GM19193 (cell line): ENCODE measurements around the gene PRKN.

Source experiments
- POLR2A ChIP-seq: IDR thresholded peaks from 4 replicates; pipeline ENCODE4 v1.6.1; 2011; ENCODE audit not compliant: insufficient read depth, insufficient read length; ENCODE audit errors: extremely low read depth

Gene PRKN

GRCh38 chr6:161429921-161430490 is 1297.6 kb downstream of the PRKN start:
- TF ChIP-seq POLR2A: no peak

DNA sequence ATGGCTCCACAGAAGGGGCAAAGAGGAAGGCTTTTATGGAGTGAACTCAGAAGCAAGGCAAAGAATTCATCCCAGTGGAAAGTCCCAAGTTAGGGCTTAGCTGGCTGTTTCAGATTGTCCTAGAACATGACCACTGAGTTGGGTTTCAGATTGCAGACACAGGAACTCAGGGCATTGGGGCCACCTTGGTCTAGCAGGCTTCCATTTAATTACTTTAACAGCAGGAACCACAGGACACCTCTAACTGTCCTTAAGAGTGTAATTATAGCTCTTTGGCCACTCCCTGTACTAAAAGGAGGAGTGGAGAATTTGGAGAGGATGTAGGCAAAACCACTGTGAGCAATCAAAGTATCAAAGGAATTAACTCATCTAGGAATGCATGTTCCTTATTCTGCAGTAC is 1303.1 kb downstream of the PRKN start:
- no peak for TF ChIP-seq POLR2A

DNA sequence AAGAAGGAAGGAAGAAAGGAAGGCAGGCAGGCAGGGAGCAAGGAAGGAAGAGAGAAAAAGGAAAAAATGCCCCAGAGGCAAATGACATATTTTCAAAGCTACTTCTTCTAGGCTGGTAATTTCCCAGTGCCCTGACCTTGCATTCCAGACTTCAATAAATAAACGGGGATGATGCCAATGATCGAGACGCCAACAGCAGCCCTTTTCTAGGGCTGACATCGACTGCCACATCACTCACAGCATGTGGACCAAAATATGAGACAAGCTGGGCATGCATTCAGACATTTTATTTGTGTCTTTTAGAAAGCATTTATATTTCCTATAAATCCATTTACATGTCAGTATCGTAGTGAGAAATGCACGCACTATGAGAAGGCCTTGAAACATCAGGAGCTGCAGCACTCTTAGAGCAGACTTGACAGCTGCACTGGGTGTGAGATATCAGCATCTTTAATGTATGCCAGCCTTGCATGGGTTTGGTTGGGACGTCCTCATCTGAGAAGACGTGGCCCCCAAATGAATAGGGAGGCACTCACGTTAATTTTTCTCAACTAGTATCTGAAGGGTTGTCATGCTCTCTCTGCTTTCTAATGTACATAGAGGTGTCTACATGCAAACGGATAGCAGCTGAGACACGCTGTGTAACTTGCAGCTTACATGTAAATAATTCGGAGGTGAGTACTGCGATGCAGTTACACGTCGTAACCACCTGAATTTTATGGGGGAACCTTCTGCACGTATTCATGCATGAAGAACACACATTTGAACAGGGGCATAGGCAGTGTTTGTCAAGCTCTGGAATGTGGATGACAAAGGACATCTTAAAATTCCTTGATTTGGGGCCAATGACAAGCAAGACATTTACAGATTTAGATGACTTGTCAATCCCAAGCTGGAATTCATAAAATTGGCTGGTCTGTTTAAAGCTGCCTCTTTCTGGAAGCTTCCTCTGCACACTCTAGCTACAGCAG is 1304.6 kb downstream of the PRKN start:
- no peak for TF ChIP-seq POLR2A

DNA sequence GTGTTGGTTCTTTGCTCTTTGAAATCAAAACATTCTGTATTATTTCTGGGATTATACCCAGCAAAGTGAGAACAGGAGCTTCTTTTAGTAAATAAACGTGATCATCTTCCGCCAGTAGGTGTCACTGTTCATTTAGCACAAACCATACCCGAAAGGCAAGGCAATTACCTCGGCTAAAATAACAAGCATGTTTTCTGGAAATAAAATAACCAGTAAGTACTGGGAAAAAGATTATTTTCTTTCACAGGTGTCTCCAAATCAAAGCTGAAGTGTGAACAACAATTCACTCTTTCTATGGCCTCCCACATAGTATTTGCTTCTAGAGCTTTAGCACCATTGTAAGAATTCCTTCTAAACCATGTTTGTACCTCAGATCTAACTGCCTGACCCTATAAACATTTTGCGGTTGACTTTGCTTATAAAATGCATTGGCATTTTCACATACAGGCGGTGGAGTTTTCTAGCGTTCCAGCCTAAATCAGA is 1309.1 kb downstream of the PRKN start:
- TF ChIP-seq POLR2A: no peak

DNA sequence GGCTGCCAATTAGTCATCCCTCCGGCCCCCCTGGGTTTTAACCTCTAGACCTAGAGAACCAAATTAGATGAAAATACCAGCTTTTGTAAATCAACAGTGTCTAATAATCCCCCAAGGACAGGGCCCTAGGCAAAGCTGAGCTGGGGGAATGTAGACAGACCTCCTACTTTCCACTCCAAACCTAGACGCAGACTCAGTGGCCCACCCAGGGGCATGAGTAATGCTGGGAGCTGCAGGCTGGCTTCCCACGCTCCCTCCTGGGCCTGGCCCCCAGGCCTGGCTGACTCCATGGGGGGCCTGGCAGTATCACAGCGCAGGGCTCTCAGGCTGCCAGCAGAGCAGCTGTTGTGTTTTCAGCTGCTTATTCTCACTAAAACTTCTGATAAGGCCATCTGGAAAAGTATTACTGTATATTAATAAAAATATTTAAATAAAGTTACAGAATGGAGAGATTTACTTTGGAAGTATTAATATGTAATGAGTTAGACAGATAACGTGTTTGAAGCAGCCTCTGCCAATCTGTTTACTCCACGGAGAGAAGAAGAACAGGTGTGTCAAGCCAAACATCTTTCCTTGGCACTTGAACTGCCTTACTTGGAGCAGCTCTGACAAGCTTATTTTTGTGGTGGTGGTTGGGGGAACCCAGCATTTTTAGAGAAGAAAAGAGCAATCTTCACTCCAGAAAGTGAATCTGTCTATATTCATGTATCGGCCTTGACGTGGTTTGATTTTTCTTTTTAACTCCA is 1309.7 kb downstream of the PRKN start:
- TF ChIP-seq POLR2A: no peak

DNA sequence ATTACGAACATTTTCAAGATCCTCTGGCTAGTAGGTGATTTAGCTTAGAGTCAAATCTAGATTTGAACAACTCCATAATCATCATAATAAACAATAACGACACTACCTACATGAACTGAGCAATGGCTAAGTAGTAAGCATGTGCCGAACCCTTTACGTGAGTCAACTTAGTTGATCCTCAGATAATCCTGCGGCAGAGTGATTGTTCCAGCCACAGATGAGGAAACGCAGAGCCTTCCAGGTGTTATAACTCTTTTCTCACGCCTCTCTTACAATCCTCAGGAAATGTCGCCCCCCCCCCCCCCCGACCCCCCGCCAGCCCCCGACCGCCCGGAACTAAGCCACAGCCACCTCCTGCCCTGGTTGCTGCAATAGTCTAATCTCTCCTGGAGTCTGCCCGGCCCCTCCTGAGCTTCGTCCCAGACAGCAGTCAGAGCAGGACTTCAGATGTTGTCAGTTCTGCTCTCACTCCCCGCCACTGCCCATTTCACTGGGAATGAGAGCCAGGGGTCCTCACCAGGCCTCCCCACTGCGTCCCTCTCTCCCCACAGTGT is 1312.2 kb downstream of the PRKN start:
- TF ChIP-seq POLR2A: no peak

DNA sequence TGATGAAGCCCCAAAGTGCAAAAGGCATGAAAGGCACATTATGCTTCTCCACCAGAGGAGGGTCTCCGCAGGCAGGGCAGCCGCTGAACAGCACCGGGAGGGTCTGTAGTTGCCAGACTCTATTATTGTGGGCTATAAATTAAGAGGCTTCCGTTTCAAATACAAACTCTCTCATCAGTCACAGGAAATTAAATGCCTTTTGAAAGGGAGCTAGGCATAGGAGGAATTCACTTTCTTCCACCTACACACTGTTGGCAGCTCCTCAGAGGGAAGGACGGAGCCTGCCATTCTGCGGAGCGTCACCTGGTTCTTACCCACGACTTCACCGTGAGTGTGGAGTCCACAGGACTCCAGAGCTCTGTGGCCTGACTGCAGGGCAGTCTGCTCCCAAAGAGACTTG is 1312.9 kb downstream of the PRKN start:
- no peak for TF ChIP-seq POLR2A

DNA sequence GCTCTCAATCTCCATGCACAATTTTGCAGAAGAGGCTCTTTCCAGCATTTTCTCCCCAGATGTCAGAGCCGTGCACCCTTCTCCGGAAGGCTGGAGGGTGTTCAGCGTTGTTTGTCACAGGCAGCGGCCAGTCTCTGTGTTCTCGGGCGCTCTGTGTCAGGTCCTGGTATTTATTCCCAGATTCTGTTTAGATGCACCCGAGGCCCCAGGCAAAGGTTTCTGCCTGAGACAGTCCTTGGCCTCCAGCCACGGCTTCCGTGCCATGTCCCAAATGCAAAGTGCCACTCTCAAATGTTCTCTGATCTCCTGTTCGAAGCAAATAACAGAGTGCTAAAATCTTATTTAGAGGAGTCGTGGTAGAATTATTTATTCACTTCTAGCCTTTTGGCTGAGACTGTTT is 1313.4 kb downstream of the PRKN start:
- TF ChIP-seq POLR2A: no peak

- TF ChIP-seq POLR2A: no peak
These were observed 1314.2 kb downstream of the PRKN start for GRCh38 chr6:161413355-161413771.

- TF ChIP-seq POLR2A: no peak
These were observed 1314.8 kb downstream of the PRKN start for GRCh38 chr6:161412795-161413194.

- no peak for TF ChIP-seq POLR2A
These were observed 1316.2 kb downstream of the PRKN start for GRCh38 chr6:161411265-161411944.

GRCh38 chr6:161410736-161411135 is 1316.8 kb downstream of the PRKN start:
- TF ChIP-seq POLR2A: no peak

GRCh38 chr6:161410076-161410475 is 1317.5 kb downstream of the PRKN start:
- no peak for TF ChIP-seq POLR2A

GRCh38 chr6:161409353-161409752 is 1318.2 kb downstream of the PRKN start:
- TF ChIP-seq POLR2A: no peak
